CD4-positive, alpha-beta T cell treated with Interleukin-15 for 1 hour (primary cell): ENCODE measurements around the gene LTBP4.
A peak's percentile ranks its signal among the peaks of the same experiment; 100 is the strongest.
"Not testable (repeated sequence)": the region's sequence is repeated elsewhere in the genome, so short reads cannot be mapped to it uniquely, and the experiment has no call there.

Experiments
- DNase-seq: peaks from one replicate; pipeline ENCODE4 v3.0.0-alpha.2; 2020

Gene LTBP4, protein sequence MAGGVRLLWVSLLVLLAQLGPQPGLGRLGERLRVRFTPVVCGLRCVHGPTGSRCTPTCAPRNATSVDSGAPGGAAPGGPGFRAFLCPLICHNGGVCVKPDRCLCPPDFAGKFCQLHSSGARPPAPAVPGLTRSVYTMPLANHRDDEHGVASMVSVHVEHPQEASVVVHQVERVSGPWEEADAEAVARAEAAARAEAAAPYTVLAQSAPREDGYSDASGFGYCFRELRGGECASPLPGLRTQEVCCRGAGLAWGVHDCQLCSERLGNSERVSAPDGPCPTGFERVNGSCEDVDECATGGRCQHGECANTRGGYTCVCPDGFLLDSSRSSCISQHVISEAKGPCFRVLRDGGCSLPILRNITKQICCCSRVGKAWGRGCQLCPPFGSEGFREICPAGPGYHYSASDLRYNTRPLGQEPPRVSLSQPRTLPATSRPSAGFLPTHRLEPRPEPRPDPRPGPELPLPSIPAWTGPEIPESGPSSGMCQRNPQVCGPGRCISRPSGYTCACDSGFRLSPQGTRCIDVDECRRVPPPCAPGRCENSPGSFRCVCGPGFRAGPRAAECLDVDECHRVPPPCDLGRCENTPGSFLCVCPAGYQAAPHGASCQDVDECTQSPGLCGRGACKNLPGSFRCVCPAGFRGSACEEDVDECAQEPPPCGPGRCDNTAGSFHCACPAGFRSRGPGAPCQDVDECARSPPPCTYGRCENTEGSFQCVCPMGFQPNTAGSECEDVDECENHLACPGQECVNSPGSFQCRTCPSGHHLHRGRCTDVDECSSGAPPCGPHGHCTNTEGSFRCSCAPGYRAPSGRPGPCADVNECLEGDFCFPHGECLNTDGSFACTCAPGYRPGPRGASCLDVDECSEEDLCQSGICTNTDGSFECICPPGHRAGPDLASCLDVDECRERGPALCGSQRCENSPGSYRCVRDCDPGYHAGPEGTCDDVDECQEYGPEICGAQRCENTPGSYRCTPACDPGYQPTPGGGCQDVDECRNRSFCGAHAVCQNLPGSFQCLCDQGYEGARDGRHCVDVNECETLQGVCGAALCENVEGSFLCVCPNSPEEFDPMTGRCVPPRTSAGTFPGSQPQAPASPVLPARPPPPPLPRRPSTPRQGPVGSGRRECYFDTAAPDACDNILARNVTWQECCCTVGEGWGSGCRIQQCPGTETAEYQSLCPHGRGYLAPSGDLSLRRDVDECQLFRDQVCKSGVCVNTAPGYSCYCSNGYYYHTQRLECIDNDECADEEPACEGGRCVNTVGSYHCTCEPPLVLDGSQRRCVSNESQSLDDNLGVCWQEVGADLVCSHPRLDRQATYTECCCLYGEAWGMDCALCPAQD (N-terminal part only)

DNA sequence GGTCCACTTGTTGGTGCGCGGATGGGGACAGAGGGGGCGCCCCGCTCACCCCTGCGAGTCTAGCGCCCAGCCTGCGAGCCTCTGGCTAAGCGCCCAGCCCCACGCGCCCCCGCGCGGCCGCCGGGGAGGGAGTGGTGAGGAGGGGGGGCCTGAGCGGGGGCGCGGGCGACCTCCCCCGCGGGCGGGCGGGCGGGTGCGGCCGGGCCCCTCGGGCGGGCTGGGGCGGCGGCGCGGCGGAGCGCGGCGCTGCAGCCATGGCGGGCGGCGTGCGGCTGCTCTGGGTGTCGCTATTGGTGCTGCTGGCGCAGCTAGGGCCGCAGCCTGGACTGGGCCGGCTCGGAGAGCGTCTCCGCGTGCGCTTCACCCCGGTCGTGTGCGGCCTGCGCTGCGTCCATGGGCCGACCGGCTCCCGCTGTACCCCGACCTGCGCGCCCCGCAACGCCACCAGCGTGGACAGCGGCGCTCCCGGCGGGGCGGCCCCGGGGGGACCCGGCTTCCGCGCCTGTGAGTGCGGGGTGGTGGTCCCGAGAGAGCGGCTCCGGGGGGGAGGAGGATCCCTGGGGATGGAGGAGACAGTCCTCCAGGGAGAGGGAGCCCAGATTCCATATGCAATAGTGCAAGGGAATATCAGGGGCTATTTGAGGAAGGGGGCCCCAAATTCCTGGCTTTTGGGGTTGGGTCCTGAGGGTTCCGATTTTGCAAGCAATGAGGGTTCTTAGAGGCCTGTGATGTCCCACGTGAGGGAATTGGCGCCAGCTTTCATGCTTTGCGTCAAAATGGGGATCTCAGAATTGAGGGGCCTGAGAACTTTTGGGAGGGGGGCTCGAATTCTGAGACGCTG lies at the start of gene LTBP4:
LTBP4 (plus strand) TSS at position 236 of the 841 bp plus-strand sequence; CDS start at position 255, 19 bp downstream.
- DNase-seq: peak; percentile 40

DNA sequence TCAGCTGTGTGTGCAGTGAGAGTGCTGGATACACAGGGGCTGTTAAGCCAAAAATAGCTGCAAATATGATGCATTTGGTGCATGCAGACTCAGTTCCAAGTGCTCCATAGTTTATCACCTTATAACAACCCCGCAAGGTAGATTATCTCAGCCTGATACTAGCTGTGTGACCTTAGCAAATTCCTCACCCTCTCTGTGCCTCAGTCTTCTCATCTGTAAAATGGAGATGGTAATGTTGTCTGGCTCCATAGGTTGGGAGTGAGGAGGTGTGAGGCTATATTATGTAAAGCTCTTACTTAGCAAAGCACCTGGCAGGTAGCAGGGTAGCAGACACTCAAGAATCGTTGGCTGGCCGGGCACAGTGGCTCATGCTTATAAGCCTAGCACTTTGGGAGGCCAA lies 48.3 kb upstream of the LTBP4 start:
- no peak for DNase-seq

DNA sequence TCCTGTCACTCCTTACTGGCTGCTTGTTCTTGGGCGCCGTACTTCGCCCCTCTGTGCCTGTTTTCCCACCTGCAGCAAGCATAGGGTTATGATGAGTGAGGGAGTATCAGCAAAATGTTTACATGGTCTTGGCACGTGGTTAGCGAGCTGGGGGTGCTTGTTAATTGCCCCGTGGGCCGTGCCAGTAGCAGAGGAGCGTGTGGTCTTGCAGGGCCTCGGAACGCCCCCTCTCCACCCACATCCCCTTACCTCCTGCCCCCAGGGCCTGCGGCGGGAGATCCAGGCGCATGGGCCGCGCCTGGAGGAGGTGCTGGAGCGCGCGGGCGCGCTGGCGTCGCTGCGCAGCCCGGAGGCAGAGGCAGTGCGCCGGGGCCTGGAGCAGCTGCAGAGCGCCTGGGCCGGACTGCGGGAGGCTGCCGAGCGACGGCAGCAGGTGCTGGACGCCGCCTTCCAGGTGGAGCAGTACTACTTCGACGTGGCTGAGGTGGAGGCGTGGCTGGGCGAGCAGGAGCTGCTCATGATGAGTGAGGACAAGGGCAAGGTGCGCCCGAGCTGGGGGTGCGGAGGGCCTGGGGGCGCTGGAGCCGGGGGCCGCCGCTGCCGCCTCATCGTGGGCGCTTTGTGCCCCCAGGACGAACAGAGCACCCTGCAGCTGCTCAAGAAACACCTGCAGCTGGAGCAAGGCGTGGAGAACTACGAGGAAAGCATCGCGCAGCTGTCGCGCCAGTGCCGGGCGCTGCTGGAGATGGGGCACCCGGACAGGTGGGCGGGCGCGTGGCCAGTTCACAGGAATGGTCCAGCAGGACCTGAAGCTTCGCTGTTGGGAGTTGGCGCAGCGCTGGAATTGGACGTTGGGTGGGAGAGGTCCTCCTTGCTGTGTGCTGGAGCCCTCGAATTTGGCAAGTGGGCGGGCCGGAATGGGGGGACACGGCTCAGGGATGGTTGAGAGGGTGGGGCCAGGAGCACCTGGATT lies 47.0 kb upstream of the LTBP4 start:
- DNase-seq: no peak

DNA sequence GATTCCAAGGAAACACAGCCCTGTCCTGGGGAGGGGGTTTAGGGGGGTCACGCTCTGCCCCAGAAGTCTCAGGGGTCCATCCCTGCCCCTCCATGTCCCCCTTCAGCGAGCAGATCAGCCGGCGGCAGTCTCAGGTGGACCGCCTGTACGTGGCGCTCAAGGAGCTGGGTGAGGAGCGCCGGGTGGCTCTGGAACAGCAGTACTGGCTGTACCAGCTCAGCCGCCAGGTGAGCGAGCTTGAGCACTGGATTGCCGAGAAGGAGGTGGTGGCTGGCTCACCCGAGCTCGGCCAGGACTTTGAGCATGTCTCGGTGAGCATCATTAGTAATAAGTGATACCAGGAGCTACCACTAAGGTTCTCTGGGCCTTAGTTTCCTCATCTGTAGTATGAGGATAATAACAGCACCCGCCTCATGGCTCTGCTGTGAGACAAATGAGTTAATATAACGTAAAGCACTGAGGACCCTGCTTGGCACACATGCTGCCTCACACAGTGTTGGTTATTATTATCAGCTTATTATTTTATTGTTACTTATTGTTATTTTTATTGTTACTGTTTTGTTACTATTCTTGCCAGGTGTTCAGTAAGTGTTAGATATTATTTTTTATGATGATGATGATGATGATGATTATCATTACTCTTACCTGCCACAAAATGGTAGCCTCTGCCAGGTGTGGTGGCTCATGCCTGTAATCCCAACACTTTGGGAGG lies 45.0 kb upstream of the LTBP4 start:
- DNase-seq: no peak

DNA sequence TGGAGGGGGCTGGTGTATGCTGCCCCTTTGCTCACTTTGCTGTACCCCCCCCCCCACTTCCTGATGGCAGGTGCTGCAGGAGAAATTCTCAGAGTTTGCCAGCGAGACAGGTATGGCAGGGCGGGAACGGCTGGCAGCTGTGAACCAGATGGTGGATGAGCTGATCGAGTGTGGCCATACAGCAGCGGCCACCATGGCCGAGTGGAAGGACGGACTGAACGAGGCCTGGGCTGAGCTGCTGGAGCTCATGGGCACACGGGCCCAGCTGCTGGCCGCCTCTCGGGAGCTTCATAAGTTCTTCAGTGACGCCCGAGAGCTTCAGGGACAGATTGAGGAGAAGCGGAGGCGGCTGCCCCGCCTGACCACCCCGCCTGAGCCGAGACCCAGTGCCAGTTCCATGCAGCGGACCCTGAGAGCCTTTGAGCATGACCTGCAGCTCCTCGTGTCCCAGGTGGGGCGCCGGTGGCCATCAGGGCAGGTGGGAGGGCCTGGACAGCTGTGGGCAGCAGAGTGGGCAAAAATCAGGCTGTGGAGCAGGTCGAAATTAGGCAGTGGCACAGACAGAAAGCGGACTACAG lies 44.1 kb upstream of the LTBP4 start:
- no peak for DNase-seq

DNA sequence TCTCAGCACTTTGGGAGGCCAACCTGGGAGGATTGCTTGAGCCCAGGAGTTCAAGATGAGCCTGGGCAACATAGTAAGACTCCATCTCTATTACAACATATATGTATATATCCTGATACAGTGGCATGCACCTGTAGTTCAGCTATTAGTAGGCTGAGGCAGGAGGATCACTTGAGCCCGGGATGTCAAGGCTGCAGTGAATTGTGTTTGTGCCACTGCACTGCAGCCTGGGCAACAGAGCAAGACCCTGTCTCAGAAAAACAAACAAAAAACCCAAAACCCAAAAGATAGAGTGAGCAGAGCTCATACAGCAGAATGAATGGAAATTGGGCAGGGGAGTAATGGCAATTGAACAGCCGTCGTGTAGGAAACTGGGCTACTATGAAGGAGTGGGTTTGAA lies 41.8 kb upstream of the LTBP4 start:
- DNase-seq: no peak

DNA sequence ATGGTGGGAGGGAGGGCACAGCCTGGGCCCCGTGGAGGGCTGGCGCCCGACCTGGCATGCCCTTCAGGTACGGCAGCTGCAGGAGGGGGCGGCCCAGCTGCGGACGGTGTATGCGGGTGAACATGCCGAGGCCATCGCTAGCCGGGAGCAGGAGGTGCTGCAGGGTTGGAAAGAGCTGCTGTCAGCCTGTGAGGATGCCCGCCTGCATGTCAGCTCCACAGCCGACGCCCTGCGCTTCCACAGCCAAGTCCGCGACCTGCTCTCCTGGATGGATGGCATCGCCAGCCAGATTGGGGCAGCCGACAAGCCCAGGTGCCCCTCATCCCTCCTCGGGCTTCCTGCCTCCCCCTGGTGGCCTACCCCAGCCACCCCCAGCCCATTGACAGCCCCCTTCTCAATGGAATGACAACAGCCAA lies 41.1 kb upstream of the LTBP4 start:
- DNase-seq: no peak

DNA sequence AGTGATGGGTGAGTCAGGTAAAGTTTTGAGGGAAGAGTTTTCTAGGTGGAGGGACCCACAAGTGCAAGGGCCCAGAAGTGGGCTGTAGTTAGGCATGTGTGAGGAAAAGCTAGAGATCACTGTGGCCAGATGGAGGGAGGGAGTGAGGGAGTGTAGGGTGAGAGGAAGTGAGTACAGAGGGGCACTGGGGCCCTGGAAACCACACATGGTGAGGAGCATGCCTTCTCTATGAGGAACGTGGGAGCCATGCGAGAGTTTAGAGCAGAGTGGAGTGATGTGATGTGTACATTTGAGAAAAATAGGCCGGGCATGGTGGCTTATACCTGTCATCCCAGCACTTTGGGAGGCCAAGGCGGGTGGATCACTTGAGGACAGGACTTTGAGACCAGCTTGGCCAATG lies 39.2 kb upstream of the LTBP4 start:
- no peak for DNase-seq

DNA sequence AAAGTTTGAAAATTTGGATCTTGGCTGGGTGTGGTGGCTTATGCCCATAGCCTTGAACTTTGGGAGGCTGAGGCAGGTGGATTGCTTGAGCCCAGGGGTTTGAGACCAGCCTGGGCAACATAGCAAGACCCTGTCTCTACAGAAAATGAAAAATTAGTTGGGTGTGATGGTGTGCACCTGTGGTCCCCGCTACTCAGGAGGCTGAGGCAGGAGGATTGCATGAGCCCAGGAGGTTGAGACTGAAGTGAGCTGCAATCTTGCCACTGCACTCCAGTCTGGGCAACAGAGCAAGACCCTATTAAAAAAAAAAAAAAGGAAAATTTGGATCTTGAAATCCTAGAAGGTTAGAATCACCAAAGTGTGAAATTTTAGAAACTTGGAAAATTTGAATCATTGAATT lies 36.6 kb upstream of the LTBP4 start:
- DNase-seq: not testable (repeated sequence)

DNA sequence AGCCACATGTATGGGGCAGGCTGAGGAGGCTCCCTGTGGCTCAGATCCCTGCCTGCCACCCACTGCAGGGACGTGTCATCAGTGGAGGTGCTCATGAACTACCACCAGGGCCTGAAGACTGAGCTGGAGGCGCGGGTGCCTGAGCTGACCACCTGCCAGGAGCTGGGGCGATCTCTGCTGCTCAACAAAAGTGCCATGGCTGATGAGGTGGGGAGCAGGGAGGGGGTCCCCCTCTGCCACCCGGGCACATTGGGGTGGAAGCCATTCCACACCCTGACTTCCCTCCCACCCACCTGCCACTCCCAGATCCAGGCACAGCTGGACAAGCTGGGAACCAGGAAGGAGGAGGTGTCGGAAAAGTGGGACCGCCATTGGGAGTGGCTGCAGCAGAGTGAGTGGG lies 35.8 kb upstream of the LTBP4 start:
- no peak for DNase-seq

DNA sequence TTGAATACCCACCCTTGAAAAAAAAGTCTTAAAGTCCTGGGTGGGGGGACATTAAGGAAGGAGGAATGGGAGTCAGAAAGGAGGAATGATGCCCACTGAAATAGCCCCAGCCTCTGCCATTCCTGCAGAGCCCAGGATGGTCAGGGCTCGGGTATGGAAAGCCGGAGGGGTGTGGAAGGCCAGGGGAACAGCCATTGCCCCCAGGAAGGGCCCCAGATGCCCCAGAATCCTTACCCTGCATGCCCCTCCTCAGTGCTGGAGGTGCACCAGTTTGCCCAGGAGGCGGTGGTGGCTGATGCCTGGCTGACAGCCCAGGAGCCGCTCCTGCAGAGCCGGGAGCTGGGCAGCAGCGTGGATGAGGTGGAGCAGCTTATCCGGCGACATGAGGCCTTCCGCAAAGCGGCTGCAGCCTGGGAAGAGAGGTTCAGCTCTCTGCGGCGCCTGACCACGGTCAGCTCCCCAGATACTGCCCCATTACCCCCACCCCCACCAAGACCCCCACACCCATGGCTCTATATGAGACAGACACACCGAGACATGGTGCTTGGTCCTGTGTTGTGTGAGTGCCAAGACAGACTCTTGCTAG lies 35.2 kb upstream of the LTBP4 start:
- no peak for DNase-seq

DNA sequence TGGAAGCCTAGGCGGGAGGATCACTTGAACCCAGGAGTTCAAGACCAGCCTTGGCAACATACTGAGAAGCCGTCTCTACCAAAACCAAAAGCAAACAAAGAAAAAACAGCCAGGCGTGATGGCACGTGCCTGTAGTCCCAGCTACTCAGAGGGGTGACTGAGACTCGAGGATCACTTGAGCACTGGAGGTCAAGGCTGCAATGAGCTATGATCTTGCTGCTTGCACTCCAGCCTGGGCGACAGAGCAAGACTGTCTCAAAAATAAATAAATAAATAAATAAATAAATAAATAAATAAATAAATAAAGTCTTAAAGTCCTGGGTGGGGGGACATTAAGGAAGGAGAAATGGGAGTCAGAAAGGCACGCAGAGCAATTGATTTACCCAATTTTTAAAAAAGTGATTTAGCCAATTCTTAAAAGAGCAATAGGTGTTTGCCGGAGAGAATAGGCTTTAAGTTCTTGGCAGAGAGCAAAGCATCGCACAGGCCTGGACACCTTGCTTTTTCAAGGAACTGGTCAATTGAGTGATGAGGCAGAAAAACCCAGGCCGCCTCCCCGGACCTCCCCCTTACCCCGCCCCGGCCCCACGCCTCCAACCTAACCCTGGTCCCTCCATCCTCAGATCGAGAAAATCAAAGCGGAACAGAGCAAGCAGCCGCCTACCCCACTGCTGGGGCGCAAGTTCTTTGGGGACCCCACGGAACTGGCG lies 34.0 kb upstream of the LTBP4 start:
- DNase-seq: no peak

DNA sequence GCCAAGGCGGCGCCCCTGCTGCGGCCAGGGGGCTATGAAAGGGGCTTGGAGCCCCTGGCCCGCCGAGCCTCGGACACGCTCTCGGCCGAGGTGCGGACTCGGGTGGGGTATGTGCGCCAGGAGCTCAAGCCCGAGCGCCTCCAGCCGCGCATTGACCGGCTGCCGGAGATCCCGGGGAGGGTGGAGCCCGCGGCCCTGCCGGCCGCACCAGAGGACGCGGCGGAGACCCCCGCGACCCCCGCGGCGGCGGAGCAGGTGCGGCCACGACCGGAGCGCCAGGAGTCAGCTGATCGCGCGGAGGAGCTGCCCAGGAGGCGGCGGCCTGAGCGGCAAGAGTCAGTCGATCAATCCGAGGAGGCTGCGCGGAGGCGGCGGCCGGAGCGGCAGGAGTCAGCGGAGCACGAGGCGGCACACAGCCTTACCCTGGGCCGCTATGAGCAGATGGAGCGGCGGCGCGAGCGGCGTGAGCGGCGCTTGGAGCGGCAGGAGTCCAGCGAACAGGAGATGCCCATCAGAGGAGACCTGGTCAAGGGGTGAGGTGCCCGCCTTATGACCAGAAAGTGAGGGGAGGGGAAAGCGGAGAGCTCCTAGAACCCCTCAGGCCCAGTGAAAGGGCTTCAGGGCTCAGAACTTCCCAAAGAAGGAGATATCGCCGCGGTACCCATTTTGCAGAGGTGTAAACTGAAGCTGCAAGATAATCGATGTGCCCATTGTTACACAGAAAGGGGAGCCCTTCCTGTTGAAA lies 33.2 kb upstream of the LTBP4 start:
- no peak for DNase-seq

DNA sequence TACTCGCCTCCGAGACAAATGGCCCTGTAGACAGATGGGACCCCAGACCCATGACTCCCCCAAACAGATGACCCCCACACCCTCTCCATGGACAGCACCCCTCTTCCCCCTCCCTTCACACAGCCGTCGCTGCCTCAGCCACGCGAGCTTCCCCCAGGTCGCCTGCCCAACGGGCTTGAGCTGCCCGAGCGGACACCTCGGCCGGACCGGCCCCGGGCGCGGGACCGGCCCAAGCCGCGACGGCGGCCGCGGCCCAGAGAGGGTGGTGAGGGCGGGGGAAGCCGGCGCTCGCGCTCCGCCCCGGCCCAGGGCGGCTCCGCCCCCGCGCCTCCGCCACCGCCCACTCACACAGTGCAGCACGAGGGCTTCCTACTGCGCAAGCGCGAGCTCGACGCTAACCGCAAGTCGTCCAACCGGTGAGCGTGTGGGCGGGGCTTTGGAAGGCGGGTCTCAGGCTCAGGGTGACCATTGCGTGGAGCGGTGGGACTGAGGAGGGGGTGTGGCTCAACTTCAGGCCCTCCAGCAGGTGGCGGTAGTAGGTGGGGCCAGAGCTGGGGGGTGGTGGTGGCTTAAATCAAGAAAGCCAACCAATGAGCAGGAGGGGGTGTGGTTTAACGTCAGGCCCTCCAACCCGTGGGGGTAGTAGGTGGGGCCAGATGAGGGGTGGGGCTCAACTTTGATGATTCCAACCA lies 30.7 kb upstream of the LTBP4 start:
- DNase-seq: peak; percentile 99

DNA sequence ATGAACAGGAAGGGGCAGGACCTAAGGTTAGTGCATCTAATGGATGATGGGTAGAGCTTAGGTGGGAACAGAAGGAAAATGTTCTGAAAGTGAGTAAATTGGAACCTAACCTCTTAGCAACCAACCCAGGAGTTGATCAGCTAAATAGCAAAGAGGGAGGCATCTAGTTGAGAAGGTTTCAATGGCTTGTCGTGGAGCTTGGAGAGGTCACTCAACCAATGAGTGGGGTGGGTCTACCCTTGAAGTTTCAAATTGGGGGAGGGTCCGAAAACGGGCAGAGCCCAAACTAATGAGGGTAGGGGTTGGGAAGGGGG lies 30.2 kb upstream of the LTBP4 start:
- no peak for DNase-seq

DNA sequence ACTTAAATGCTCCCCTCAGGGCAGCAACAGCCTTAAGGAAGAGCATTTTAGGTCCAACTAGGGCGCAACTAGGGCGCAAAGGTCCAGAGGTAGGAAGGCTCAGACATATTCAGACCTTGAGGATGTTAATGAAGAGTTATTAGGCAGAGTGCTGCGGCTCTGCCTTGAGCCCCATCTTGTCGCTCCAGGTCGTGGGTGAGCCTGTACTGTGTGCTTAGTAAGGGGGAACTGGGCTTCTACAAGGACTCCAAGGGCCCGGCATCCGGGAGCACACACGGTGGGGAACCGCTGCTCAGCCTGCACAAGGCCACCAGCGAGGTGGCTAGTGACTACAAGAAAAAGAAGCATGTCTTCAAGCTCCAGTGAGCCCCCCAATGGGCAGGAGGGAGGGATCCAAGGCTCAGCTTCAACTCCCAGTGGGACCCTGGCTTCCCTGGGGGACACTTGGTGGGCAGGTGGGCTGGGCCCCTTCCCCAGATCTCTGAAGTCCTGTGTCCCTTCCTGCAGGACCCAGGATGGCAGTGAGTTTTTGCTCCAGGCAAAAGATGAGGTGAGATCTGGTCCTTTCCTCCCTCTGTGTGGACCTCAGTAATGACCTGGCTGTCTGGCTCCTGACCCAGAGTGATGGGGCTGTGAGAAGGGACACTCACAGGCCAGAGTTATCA lies 29.2 kb upstream of the LTBP4 start:
- no peak for DNase-seq

DNA sequence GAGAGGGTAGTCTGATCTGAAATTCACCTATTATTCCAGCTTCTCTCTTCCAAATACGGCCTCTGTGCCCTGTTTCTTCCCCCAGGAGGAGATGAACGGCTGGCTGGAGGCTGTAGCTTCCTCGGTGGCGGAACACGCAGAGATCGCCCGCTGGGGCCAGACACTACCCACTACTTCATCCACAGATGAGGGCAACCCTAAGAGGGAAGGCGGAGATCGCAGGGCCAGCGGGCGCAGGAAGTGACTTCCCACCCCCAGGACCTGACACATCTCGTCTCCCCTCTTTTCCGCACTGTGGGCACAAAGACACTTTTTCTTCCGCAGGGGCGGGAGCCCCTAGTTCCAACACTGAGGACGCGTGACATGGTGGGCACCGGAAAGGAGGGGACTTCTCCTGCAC lies 25.8 kb upstream of the LTBP4 start:
- DNase-seq: no peak
